Posterior vena cava (tissue), 2 donors: ENCODE results near the gene MICB. TPM values are rescaled to one million over a fixed set of nuclear protein-coding genes. Genes with fewer than 3 reads are reported as not detected.
"Not testable (repeated sequence)": the region's sequence is repeated elsewhere in the genome, so short reads cannot be mapped to it uniquely, and the experiment has no call there.

Source experiments
- DNase-seq: peaks from one replicate; pipeline ENCODE4 v3.0.0-alpha.2; 2020; ENCODE audit warnings: low spot score
- intact Hi-C, 2 donors: fragments of 100-400 bp; cut with DNase I; formaldehyde crosslinking; loops; one replicate each; pipeline versions ENCODE4 v1.14.1 to v1.14.2; 2022 to 2023
- total RNA-seq, 2 donors: library from RNA; stranded (reverse); fragmentation: NEBNext Ultra II Directional; extraction: Animal tissue kit (Norgen Biotek cat#: 25700); gene quantifications; one replicate each; pipeline ENCODE4 v1.2.1, GENCODE V29; 2021
- donor health status: DM: yes; HTN: yes; CAD: no.
- donor health status: DM: yes; HTN: yes; CAD: no.

Gene MICB
- total RNA-seq, 2 donors from 2014 or later: 2.9 to 4.1 TPM

DNA sequence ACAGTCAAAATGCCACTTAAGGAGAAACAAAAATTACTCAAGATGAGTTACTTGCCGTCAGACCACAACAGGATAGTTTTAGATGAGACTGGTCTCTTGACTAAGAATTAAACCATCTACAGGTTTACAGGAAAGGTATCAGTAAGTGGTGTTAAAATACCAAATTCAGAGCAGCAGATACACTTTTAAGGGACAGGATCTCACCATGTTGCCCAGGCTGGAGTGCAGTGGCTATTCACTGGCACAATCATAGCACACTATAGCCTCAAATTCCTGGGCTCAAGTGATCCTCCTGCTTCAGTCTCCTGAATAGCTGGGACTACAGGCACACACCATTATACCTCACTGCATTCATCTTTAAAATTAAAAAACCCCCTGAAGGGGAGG is 35.5 kb downstream of the MICB start:
- intact Hi-C loops: no loop called here

DNA sequence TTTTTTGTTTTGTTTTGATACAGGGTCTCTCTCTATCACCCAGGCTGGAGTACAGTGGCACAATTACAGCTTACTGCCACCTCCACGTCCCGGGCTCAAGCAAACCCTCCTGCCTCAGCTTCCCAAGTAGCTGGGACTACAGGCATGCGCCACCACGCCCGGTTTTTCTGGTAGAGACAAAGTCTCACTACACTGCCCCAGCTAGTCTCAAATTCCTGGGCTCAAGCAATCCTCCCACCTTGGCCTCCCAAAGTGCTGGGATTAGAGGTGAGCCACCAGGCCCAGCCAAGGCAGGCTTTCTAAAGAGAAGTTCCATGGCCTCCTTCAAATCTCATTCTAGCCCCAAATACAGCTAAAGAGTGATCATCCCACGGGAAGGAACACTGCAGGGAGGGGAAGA is 36.1 kb downstream of the MICB start:
- DNase-seq: no peak
- intact Hi-C loops: no loop called here

More for the DNA sequence above, 35.5 kb downstream of the MICB start:
- no peak for DNase-seq

DNA sequence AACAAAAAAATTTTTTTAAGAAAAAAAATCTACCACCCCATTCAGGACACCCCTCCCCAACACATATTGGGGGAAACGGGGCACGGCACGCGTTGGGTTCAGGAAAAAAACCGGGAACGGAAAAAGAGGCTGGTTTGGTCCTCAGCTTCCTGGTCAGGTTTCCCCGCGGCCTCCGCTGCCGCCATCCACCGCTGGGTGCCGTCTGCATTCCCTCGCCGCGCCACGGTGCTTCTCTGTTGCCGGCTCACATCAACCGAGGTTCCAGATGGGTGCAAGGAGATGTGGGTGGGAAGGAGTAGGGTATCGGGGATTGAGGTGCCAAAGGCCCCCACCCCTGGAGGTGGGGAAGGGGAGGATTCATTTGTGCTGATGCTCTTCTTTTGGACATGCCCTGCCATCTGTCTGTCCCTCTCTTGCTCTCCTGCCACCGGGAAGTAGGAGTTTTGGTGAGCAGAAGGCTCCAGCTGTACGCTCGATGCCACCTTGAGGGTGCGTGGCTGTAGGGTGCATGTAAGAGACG is 36.6 kb downstream of the MICB start:
- no peak for DNase-seq
- intact Hi-C loops: no loop called here

DNA sequence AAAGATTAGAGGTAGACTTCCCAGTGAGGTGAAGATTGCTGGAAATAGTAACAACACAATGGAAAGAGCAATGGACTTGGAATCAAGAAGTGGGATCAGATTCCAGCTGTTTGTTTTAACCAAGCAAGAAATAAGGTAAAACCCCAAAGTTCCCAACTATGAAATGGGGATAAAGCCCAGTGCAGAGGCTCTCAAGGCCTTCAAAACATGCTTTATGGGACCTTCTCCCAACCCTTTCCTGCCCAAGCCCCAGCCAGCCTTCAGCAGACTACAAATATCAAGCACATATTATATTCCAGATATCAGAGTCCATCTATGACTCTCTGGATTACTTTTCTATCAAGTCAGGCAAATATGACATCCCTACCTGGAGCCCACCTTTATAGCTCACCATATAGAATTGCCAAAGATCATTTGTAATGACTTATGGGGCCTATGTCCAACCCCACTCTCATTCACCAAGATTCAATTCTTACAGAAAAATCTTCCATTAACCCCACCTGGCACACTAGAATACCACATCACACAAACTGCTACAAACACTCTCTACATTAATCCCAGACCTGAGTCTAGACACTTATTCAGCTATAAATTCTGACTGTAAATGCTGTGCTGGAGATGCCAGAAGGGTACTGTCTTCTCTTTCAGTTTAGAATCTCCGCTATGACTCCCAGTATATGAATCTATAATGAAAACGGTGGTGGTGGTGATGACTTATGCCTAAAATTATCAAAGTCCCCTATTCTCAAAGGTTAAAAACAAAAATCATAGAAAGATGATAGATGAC is 37.8 kb downstream of the MICB start:
- no peak for DNase-seq
- intact Hi-C loops: no loop called here

DNA sequence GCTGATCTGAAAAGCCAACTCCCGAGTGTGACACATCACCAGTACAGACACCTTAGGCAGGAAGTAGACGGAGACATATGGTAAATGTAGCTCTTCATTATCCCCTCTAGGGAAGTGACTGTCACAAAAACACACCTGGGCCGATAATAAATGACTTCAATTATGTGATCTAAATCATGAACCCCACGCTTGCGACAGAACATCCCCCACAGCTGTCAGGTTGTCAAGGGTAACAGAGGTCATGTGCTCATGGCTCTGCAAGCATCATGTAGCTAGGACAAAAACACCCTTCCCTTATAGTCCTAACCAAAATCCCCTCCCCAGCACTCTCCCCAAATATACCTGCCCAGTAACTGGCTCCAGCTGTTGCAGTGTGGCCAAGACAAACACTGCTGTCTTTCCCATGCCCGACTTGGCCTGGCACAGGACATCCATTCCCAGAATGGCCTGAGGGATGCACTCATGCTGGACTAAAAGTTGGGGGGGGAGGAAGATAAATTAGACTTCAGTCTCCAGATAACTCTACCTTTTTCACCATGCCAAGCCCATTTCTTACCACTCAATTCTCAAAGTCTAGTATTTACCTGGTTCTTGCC is 41.0 kb downstream of the MICB start:
- DNase-seq: no peak
- intact Hi-C loops: no loop called here

DNA sequence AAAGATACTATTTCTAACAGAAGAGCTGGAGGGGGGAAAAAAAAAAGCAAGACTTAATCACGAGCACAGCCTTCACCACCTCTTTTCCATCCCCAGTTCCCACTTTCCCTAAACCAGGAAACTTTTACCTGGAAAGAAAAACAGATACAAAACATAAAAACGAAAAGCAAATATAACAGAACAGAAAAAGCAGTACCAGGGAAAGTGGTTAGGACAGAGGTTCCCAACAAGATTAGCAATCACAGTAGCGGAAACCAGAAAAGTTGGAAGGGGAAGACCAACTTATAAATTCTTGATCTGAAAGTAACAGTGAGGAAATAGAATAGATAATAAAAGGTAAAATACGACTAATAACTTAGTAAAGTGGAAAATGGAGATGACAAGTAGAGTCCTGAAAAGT is 42.7 kb downstream of the MICB start:
- no peak for DNase-seq
- intact Hi-C loops: no loop called here

DNA sequence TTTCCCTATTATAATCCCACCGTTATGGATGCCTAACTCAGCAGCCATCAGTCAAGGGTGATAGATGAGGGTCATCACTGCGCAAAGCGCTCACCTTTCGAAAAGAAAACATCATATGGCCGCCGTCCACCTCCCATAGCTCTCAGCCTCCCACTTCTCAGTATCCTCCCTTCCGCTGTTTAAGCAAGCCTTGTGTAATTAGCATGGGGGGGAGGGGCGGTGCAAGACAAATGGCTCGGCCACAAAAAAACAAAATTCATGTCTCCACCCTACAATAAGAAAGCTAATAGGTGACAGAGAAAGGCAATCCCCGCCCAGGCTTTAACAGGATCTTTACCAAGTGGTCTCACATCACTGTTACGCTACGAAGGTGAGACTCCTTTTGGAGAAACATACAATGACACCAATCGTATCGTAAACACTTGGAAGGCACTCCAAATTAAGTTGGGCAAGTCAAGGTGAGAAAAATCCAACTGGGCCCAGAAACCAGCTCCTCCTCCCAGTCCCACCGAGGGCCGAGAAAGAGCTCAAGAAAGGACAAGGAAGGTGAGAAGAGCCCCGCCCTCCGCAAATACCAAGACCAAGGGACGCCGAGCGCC is 43.2 kb downstream of the MICB start:
- peak; percentile 86 for DNase-seq
- intact Hi-C loops: no loop called here

DNA sequence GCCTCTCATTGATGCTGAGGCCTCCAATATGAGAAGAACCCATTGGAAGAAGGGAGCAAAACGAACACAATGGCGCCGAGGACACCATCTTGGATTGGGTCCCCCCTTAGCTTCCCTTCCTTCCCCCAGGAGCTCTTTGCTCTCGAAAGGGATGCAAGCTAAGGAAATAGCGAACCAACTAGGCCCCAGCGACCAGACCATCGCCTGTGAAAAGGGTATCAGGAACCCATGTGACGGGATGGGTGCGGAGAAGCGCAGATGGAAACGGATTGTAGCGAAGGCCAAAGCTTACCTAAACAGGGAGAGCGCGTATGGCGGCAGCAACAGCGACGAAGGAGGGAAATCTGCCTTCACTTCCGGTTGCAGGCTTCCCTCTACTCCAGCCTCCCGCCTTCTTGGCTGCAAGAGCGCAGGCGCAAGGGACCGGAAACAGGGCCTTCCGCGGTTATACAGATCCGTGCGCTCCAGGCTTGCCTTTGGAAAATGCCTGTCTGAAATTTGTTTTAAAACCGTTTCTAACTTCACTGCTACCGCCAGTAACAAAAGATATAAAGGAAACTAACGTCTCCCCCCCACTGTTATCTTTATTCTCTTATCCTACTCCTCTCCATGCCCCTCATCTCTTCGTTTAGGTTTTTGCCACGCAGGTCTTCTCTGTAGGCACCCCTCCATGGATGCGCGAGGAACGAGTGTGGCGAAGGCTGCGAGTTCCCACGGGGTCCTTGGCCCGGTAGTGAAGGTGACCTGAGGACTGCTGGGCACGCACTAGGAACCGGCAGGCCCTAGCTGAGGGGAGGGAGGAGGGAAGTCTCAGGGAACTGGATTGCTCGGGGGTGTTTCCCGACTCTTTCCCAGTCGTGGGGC is 43.9 kb downstream of the MICB start, which contains the start of gene DDX39B:
Gene DDX39B, minus strand, starts transcription at position 346 of the 864 bp plus-strand sequence. CDS start 1,471 bp downstream, outside the sequence.
- intact Hi-C loops: no loop called here
- DNase-seq: peak; percentile 99

DNA sequence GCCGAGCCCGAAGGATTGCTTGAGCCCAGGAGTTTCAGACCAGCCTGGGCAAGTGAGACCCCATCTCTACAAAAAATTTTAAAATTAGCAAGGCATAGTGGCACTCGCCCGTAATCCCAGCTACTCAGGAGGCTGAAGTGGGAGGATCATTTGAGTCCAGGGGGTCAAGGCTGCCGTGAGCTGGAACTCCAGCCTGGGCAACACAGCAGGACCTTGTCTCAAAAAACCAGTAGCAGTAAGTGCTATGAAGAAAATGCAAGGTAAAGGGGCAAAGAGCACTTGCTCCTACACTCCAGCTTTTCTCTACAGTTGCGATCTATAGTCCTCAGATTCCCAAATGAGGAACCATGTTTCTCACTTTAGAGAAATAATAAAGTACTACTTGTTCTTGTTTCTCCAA is 45.7 kb downstream of the MICB start:
- intact Hi-C loops: no loop called here
- DNase-seq: no peak

DNA sequence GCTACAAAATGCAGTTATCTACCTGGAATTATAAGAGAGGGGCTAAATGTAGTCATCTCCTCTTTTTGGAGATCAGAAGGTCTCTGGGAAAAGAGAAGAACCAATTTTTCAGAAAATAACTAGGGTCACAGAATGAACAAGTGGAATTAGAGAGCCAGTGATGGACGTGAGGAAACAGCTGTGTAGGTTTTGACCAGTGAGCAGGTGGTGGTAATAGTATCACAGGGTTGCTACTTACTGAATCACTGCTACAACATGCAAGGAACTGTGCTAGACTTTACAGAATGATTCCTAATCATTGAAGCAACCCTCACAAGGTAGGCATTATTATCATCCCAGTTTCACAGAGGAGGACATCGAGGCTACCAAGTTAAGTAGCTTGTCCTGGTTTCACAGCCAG is 46.7 kb downstream of the MICB start:
- intact Hi-C loops: loop anchor here in 1 of 2 donors (5.0 kb wide), 1 partner anchor 53 kb away; no protein-coding TSS in a partner anchor
- no peak for DNase-seq

DNA sequence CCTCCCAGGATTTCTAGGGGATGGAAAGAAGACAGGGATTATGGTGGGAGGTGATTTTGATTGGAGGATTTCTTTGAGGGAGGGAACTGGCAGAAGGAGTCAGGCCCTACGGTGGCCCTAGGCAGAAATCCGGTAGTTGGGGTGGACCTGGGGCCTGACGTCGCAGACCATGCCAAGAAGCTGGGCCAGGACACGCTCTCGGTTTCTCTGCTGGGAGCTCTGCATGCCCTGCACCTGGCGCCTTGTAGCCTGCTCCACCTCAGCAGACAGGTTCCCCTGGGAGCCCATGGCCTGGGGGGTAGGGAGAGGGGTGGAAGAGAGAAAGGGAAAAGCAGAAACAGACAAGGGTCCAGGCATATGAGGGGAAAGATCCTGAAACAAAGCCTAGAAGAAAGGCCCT is 47.3 kb downstream of the MICB start:
- intact Hi-C loops: loop anchor here in 1 of 2 donors (5.0 kb wide), 1 partner anchor 52 kb away; no protein-coding TSS in a partner anchor

DNA sequence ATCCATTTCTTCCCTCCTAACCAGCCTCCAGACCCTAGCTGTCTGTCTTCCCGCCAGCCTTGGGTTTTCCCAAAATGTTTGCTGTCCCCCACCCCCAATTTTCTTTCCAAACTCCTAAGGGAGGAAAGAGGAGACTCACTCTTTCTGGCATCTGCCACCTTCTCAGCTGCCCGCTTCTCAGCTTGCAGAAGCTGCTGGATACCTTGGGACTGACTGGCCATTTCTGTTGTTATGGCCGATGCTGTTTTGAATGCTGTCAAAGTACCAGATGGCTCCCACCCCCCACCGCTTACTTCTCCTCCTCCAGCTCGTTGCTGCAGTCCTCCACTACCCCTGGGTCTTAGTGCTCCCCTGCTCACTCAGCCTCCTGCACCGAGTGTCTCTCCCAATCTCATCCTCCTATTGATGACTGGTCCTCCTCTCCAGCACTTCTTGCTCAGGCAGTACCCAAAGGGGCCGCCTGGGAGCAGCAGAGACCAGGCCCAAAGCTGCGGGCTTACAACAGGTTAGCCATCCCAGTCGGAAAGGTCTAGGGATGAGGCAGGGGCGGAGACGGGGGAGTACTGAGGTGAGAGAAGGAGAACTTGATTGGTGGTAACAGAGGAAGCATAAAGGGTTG is 48.5 kb downstream of the MICB start, which contains the start of gene ATP6V1G2:
Gene ATP6V1G2, minus strand, starts transcription at position 270 of the 619 bp plus-strand sequence. Its CDS starts 49 bp downstream, at position 221.
- intact Hi-C loops: loop anchor here (1.0 to 5.0 kb wide), 2 partner anchors 51 to 54 kb away; no protein-coding TSS in a partner anchor
- peak; percentile 95 for DNase-seq

More for the DNA sequence above, 47.3 kb downstream of the MICB start:
- DNase-seq: no peak

DNA sequence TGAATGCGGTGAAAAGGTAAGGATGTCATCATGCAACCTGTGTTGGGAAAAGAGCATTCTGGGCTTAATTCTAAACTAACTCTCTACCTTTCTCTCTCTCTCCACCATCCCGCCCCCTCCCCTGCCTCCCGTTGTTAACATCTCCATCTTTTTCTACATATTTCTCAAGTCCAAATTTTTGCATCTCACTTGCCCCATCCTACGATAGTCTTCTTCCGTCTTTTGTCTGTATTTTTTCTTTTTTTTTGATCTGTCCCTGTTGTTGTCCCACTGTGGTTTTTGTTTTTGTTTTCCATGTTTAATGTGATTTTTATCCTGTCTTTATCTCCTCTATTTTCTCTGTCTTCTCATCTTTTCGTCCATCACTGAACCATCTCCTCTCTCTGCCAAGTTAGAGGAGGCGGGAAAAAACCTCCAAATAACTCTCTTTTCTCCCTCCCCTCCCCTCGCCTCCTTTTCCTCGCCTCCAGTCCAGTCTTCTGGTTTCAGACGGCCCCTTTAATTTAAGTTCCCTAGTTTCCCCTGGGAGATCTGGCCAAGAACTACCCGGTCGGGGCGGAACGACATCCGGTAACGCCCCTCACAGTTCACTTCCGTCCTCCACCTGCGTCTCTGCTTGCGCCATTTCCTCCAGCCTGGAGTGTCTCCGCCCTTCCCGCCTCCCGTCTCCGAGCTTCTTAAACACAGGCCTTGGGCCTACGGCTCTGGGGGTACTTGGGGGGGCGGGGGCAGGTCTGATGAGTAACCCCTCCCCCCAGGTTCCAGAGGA is 49.2 kb downstream of the MICB start, which contains the start of gene NFKBIL1:
Gene NFKBIL1, plus strand, starts transcription at position 651 of the 769 bp plus-strand sequence. Its CDS starts 87 bp downstream, at position 738.
- DNase-seq: peak; percentile 98
- intact Hi-C loops: loop anchor here (1.0 to 5.0 kb wide), 2 partner anchors 50 to 53 kb away; no protein-coding TSS in a partner anchor

DNA sequence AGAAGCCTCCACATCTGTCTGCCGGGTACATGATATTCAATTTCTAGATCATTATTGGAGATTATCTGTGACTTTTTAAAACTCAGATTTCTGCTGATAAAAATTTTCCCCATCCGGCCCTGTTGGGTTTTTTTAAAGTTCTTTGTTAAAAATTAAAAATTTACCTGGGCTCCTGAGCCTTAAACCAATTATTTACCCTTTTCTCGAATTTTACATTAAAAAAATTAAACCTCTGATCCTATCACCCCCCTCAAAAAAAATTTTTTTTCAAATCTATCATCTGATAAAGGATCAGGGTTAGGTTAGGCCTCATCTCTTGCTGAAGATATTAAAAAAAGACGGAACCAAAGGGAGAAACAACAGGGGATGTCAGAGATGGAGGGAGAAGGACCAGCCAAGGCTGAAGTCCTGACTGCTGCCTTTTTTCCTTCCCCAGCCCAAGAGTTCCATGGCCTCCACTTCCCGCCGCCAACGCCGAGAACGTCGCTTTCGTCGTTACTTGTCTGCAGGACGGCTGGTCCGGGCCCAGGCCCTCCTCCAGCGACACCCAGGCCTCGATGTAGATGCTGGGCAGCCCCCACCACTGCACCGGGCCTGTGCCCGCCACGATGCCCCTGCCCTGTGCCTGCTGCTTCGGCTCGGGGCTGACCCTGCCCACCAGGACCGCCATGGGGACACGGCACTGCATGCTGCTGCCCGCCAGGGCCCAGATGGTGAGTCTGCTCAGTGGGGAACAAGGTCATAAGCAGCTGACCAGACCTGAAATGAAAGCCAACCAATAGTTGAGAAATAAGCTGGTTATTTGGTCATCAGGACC is 50.0 kb downstream of the MICB start:
- DNase-seq: no peak
- intact Hi-C loops: loop anchor here in 1 of 2 donors (5.0 kb wide), 1 partner anchor 49 kb away; no protein-coding TSS in a partner anchor

DNA sequence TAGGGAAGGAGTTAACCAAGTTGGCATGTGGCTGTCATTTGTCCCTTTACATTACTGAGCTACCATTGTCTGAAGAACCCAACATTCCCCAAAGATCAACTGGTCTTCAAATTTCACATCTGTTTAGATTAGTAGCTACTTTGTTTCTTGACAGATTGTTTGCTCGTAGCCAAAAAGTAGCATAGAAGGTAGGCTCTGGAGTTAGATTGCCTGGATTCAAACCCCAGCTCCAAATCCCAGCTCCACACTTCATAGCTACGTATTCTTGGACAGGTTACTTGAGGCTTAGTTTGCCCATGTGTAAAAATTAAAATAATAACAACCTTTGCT is 50.6 kb downstream of the MICB start:
- intact Hi-C loops: loop anchor here in 1 of 2 donors (5.0 kb wide), 1 partner anchor 49 kb away; no protein-coding TSS in a partner anchor
- DNase-seq: no peak

DNA sequence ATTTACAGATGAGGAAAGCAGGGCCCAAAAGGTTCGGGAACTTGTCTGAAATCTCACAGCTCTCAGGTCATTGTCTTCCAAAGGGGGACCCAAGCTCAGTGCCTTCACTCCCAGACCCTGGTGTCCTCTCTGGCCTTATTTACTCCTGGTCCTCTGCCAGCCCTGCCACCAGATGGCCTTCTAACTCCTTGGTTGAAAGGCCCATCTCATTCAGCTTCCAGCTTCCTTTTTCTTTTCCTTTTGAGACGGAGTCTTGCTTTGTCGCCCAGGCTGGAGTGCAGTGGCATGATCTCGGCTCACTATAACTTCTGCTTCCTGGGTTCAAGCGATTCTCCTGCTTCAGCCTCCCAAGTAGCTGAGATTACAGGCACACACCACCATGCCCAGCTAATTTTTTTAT is 53.4 kb downstream of the MICB start:
- DNase-seq, intact Hi-C loops: not testable (repeated sequence)

DNA sequence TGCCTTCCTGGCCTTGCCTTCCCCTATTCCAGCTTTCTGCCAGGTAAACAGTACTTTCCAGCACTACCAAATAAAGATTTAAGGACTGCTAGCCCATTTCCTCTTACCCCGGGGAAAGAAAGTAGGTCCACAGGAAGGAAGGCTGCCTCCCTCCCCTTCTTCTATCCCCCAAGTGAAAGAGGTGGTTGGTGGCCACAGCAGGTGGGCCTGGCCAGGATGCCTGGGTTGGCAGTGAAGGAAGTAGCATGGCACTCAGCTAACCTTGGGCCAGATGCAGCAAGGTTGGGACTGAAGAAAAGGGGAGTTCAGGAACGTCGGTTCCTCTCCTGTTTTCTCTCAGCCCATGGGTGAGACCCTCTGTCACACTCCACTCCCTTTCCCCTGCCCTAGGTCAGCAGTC is 58.4 kb downstream of the MICB start:
- no peak for DNase-seq
- intact Hi-C loops: no loop called here
